22Rv1 (cell line): Measurements from ENCODE around the gene CYP4V2.

Experiments
- H3K27ac ChIP-seq: fragments of 450-650 bp; 2 replicates; pipeline ENCODE4 v1.5.1; 2017
- ZFX ChIP-seq: fragments of 450-650 bp; IDR thresholded peaks from 2 replicates; pipeline ENCODE4 v1.6.1; 2017; ENCODE audit warnings: antibody characterized with exemption, borderline replicate concordance
- TF ChIP-seq, protein P1 (sequence below): fragments of 450-650 bp; IDR thresholded peaks from 2 replicates; pipeline ENCODE4 v1.5.1; 2017; ENCODE audit warnings: mild to moderate bottlenecking

The CYP4V2 gene

DNA sequence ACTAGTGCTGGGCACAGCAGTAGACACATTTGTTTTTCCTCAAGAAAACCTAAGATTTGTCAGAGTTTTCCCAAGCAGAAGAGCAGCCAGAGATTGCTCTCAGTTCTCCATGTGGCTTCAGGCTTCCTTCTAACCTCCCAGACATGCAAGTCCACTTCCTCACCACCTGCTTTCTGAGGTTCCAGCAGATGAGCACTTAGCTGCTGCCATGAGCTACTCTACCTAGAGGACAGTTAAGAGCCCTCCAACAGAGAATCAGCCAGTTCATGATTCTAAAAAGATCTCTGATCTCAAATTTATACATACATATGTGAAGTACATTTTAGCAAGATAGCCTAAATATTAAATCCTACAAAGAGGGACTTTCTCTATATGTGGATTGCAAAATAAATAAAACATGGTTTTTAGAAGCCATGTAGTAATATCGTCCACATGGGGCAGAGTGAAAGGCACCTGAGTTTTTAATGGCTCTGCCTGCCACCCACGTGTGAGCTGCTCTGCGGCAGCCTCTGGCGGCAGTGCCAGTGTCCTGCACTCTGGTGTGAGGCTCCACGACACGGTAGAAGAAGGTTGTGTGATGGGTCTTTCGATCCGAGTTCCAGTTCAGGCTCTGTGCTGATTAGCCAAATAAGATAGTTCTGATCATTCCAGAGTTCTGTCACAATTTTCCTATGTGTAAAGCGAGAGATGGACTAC, 10.3 kb downstream of the CYP4V2 start:
- TF ChIP-seq ZFX, result no peak
- TF ChIP-seq, protein P1, sequence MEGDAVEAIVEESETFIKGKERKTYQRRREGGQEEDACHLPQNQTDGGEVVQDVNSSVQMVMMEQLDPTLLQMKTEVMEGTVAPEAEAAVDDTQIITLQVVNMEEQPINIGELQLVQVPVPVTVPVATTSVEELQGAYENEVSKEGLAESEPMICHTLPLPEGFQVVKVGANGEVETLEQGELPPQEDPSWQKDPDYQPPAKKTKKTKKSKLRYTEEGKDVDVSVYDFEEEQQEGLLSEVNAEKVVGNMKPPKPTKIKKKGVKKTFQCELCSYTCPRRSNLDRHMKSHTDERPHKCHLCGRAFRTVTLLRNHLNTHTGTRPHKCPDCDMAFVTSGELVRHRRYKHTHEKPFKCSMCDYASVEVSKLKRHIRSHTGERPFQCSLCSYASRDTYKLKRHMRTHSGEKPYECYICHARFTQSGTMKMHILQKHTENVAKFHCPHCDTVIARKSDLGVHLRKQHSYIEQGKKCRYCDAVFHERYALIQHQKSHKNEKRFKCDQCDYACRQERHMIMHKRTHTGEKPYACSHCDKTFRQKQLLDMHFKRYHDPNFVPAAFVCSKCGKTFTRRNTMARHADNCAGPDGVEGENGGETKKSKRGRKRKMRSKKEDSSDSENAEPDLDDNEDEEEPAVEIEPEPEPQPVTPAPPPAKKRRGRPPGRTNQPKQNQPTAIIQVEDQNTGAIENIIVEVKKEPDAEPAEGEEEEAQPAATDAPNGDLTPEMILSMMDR, result peak; percentile 94
- H3K27ac ChIP-seq, result no peak overlapping the region

DNA sequence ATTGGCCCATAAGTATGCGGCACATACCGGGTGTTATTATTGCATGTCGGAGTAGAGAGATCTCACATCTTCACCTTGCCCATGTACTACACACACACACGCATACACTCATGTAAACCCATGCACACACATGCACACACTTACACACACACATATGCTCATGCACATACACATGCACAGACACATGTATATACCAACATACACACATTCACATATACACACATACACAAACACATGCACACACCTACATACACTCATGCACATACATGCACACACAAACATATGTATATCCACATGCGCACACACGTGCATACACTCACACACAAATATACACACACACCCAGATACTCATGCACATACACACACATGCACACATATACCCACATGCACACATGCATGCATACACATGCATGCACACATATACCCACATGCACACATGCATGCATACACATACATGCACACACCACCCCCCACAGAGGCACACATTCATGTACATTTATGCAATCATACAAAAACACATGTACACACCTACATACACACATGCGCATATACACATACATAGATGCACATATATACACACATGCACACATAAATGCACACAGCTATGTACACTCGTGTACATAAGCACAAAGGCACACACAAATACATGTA, 11.2 kb downstream of the CYP4V2 start:
- no peak for TF ChIP-seq ZFX
- H3K27ac ChIP-seq, result no peak overlapping the region

DNA sequence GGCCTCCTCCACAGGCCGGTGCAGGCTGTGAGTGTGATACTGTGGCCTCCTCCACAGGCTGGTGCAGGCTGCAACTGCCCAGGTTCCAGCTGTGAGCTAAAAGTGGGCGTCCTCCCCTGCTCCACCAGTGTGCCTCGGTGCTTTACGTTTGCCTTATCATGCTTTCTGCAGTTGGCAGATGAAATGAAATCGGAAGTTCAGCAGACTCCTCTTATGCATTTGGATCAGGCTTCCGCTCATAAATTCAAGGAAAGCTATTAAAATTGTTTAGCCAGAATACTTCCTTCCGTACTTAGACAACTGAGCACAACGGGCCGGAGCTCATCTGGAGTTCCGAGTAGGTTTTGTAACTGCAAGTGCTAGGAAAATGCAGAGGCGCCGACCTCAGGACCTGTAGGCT, 12.0 kb downstream of the CYP4V2 start:
- H3K27ac ChIP-seq, result no peak overlapping the region
- TF ChIP-seq ZFX, result no peak
- TF ChIP-seq, protein P1, result no peak

DNA sequence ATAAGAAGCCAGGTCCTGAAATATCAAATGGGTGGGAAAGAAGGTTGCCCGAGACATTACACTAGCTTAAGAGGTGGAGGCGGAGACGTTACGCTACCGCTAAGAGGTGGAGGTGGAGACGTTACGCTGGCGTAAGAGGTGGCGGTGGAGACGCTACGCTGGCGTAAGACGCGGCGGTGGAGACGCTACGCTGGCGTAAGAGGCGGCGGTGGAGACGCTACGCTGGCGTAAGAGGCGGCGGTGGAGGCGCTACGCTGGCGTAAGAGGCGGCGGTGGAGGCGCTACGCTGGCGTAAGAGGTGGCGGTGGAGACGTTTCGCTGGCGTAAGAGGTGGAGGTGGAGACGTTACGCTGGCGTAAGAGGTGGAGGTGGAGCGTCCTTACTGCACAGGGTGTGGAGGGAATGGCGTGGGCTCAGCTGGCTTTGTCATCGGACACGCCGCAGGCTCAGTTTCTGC, 12.8 kb downstream of the CYP4V2 start:
- no peak overlapping the region for H3K27ac ChIP-seq
- TF ChIP-seq ZFX, result no peak
- TF ChIP-seq, protein P1, result no peak

DNA sequence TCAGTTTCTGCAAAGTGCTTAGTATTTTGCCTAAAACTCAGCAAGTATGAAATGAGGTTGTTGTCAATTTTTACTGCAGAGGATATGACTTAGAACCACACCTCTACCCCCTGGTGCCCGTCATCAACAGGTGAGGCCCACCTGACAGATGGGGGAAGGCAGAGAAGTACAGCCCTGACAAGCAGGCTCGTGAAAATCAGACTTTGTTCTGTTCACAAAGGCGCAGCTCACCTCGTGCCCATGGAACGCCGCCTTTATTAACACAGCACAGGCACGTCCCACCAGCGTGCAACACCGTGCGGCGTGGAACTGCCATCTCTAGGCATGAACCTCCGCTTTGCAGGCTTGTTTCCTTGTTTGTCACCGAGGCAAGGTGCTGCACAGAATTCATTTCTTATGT, 13.3 kb downstream of the CYP4V2 start:
- TF ChIP-seq, protein P1, result no peak
- TF ChIP-seq ZFX, result no peak
- H3K27ac ChIP-seq, result no peak overlapping the region

DNA sequence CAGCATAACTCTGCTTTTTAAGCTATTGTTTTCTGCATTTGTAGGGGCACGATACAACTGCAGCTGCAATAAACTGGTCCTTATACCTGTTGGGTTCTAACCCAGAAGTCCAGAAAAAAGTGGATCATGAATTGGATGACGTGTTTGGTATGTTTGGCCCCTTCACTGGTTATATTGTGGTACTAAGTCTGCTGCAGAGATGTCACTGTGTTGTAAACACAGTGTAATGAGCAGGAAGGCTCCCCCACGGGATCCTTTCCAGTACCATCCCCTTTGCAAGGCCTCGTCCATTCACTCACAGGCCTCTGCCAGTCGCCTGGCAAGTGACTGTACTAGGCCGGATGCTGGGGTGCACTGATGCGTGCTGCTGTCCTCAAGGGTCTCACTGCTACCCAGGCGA, 13.8 kb downstream of the CYP4V2 start:
- H3K27ac ChIP-seq, result no peak overlapping the region

DNA sequence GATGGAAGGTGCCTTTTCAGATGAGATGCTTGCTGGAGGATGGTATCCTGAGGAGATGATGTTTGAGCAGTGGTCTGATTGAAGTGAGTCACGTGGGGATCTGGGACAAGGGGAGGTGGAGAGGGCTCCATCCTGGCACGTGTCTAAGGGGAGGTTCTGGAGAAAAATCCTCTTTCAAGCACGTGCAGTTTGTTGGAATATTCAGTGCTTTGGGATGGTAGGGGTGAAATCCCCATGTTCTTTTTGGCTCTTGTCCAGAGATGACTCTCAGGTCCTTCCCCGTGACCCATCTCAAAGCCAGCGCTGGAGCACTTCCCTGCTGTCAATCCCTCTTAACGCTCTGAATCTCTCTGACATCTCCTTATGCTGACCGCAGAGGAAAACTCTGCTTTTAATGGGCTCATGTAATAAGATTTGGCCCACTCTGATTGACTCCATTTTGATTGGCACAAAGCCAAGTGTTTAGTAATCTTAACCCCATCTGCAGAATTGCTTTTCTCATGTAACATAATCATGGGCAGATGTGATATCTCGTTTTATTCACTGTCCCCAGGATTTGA, 25.2 kb downstream of the CYP4V2 start:
- no peak overlapping the region for H3K27ac ChIP-seq

More for the DNA sequence above, 13.8 kb downstream of the CYP4V2 start:
- no peak for TF ChIP-seq ZFX
- TF ChIP-seq, protein P1, result no peak

More for the DNA sequence above, 25.2 kb downstream of the CYP4V2 start:
- TF ChIP-seq, protein P1, result no peak
- TF ChIP-seq ZFX, result no peak
